ENCODE results near the gene CCDC6.
A peak's percentile ranks its signal among the peaks of the same experiment; 100 is the strongest.

Gene CCDC6

GRCh38 chr10:59844436-59844835 is 61.9 kb downstream of the CCDC6 start:
- DNase-seq, result no peak

GRCh38 chr10:59843748-59844147 is 62.6 kb downstream of the CCDC6 start:
- DNase-seq, result no peak

- DNase-seq, result no peak
Measured at GRCh38 chr10:59839576-59839975, 66.8 kb downstream of the CCDC6 start.

GRCh38 chr10:59838085-59838789 is 68.1 kb downstream of the CCDC6 start:
- DNase-seq, result no peak

GRCh38 chr10:59833810-59834209 is 72.5 kb downstream of the CCDC6 start:
- DNase-seq, result no peak

- DNase-seq, result no peak
Measured at GRCh38 chr10:59832506-59832905, 73.8 kb downstream of the CCDC6 start.

GRCh38 chr10:59831658-59832503 is 74.5 kb downstream of the CCDC6 start:
- DNase-seq, result no peak

- no peak for DNase-seq
Measured at GRCh38 chr10:59830601-59831259, 75.6 kb downstream of the CCDC6 start.

GRCh38 chr10:59829601-59830000 is 76.8 kb downstream of the CCDC6 start:
- no peak for DNase-seq

- DNase-seq, result no peak
Measured at GRCh38 chr10:59829024-59829423, 77.3 kb downstream of the CCDC6 start.

- DNase-seq, result no peak
Measured at GRCh38 chr10:59825932-59826331, 80.4 kb downstream of the CCDC6 start.

- no peak for DNase-seq
Measured at GRCh38 chr10:59823751-59824150, 82.6 kb downstream of the CCDC6 start.

- DNase-seq, result no peak
Measured at GRCh38 chr10:59823111-59823510, 83.2 kb downstream of the CCDC6 start.

GRCh38 chr10:59820471-59820870 is 85.9 kb downstream of the CCDC6 start:
- DNase-seq, result no peak

- no peak for DNase-seq
Measured at GRCh38 chr10:59819683-59820082, 86.7 kb downstream of the CCDC6 start.

- DNase-seq, result no peak
Measured at GRCh38 chr10:59819265-59819664, 87.1 kb downstream of the CCDC6 start.

GRCh38 chr10:59817773-59818172 is 88.6 kb downstream of the CCDC6 start:
- DNase-seq, result no peak

GRCh38 chr10:59814878-59815277 is 91.5 kb downstream of the CCDC6 start:
- DNase-seq, result no peak

GRCh38 chr10:59812519-59813122 is 93.7 kb downstream of the CCDC6 start:
- no peak for DNase-seq

- DNase-seq, result no peak
Measured at GRCh38 chr10:59809644-59809974, 96.7 kb downstream of the CCDC6 start.

- peak; percentile 9 to 62 (median 26) for DNase-seq
Measured at GRCh38 chr10:59808896-59809643, 97.3 kb downstream of the CCDC6 start.

All from activated CD4-positive, CD25-positive, alpha-beta regulatory T cell (primary cell).